CD4-positive, alpha-beta T cell treated with Interleukin-6 at 100 ng/mL for 8 hours (primary cell): ENCODE results near the gene HRK.
"Not testable (repeated sequence)": the region's sequence is repeated elsewhere in the genome, so short reads cannot be mapped to it uniquely, and the experiment has no call there.

Experiments
- DNase-seq: peaks from one replicate; pipeline ENCODE4 v3.0.0-alpha.2; 2020; ENCODE audit warnings: mixed read lengths, low spot score

The HRK gene

DNA sequence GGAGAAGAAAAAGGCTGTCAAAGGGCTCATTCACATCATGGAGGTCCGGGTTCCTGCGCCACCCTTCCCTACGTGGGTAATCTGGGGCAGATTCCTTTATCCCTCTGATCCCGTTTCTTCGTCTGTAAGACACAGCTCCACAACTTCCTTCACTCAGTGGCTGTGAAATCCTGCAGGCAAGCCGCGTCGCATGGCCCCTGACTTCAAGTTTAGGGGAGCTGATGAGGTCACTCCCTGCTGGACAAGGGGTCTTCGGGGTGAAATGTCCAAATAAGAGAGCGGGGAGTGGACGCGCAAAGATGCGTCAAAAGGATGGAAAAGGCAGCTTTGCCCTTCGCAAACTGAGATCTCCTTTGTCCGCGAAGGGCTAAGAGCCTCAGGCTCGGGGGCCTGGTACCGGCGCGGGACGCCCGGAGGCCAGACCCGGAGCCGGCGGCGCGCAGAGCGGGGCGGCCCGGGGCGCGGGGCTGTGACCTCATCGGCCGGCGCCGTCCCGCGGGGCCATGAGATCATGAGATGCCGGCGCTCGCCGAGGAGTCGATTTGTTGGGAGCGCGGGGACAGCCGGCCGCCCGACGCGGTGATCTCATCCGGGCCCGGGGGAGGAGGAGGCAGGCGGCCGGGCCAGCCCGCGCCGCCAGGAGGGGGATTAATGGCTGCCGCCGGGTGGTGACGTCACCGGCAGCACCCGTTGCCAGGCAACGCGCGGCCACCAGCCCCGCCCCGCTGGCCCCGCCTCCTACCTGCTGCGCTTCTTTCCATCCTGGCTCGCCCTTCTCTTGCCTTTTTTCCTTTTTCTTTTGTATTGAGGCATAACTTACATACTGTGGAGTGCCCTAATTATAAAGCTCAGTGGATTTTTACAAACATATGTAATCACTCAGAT is 62.1 kb downstream of the HRK start:
- DNase-seq = peak; percentile 89

- DNase-seq = peak; percentile 15
Observed at GRCh38 chr12:116818341-116818856, 62.8 kb downstream of the HRK start.

DNA sequence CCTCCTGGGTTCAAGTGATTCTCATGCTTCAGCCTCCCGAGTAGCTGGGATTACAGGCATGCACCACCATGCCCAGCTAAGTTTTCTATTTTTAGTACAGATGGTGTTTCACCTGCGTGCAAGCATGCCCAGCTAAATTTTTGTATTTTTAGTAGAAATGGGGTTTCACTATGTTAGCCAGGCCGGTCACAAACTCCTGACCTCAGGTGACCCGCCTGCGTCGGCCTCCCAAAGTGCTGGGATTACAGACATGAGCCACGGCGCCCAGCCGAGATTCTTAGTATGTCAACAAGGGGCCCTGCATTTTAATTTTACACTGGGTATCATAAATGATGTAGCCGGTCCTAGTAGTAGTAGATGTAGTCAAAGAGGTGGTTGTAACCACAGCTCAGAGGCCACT is 66.5 kb downstream of the HRK start:
- not testable (repeated sequence) for DNase-seq

- no peak for DNase-seq
Observed at GRCh38 chr12:116813271-116814041, 67.8 kb downstream of the HRK start.

- DNase-seq = no peak
Observed at GRCh38 chr12:116812238-116812637, 69.0 kb downstream of the HRK start.

- no peak for DNase-seq
Observed at GRCh38 chr12:116808113-116809105, 72.8 kb downstream of the HRK start.

GRCh38 chr12:116807546-116807945 is 73.7 kb downstream of the HRK start:
- DNase-seq = no peak

DNA sequence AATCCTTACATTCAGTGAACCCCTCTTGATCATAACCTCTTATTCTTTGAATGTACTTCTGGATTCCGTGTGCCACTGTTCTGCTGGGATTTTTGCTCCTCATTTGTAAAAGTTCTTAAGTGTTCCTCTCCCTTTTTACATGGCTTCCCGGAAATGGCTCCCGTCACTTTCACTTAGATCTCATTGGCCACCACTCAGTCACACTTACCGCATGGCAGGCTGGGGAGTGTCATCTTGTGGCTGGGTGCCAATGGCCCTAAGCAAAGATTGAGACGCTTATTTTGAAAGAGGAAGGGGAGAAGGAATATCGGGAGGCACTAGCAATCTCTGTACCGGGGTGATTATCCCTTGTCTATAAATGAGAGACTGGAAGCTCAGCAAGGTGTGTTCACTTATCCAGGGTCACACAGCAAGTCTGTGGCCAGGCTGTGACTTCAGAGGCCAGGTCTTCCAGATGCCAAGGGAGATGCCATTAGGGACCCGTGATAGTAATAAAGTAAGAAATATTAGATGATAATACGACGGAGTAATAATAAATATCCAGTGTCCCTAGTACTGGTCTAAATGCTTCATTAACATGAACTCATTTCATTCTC is 74.3 kb downstream of the HRK start:
- no peak for DNase-seq
